Body of pancreas (tissue), 4 donors: ENCODE results near the gene MYO15B.

Experiments used
- POLR2A ChIP-seq, 3 donors: fragments of 450-650 bp; IDR thresholded peaks; one replicate each; pipeline ENCODE4 v1.6.1; 2016; ENCODE audit warnings: antibody characterized with exemption in 3 of 3, mild to moderate bottlenecking in 2 of 3
- TF ChIP-seq, protein P1 (sequence below), 7 experiments: fragments of 450-650 bp in 4 of 7; fragments of 200-600 bp in 3 of 7; sonication (generic) in 3 of 7; IDR thresholded peaks; one replicate each; pipeline ENCODE4 v1.5.1; 2016 to 2019; ENCODE audit warnings: antibody characterized with exemption in 7 of 7

DNA sequence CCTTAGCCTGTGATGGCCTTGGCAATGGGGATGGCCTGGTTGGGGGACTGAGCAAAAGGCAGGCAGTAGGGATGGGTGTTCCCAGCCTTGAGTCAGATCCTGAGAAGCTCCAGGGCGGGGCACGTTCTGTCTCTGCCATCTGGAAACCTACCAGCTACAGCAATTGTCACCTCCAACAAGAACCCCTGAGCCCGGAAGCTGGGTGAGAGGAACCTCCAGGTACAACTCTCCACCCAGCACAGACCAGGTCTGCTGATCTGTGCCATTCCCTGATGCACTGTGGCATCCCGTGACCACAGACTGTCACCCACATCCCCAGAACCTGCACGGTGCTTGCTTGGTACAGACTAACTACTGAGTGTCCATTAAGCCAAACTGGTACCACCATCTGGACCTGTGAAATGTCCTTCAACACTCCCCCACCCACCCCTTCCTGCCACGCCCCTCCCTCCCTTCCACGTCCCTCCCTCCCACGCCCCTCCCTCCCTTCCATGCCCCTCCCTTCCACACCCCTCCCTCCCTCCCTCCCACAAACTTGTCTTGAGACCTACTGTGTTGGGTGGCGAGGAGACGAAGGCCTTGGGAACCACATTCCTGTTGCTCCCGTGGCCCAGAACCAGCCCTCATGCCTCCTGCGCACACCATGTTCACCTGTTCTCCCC lies 16.6 kb downstream of the MYO15B start:
- TF ChIP-seq, protein P1, sequence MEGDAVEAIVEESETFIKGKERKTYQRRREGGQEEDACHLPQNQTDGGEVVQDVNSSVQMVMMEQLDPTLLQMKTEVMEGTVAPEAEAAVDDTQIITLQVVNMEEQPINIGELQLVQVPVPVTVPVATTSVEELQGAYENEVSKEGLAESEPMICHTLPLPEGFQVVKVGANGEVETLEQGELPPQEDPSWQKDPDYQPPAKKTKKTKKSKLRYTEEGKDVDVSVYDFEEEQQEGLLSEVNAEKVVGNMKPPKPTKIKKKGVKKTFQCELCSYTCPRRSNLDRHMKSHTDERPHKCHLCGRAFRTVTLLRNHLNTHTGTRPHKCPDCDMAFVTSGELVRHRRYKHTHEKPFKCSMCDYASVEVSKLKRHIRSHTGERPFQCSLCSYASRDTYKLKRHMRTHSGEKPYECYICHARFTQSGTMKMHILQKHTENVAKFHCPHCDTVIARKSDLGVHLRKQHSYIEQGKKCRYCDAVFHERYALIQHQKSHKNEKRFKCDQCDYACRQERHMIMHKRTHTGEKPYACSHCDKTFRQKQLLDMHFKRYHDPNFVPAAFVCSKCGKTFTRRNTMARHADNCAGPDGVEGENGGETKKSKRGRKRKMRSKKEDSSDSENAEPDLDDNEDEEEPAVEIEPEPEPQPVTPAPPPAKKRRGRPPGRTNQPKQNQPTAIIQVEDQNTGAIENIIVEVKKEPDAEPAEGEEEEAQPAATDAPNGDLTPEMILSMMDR (IDR thresholded peaks at IDR 0.05): no peak
- TF ChIP-seq POLR2A (IDR thresholded peaks at IDR 0.05): no peak
